GM18870 (cell line): ENCODE results near the gene EXTL1.

ENCODE experiments used
- ATAC-seq: cut with Tn5 transposase; IDR thresholded peaks from one replicate; pipeline ENCODE4 v1.9.1; 2021; ENCODE audit warnings: moderate library complexity; ENCODE audit not compliant: unreplicated experiment

Gene EXTL1

GRCh38 chr1:25997828-25998761 is 23.5 kb upstream of the EXTL1 start, which contains the start of gene PAFAH2:
PAFAH2 (minus strand) TSS chr1:25998063; CDS start chr1:25990816, 7,247 bp downstream.
- peak; percentile 92 for ATAC-seq

GRCh38 chr1:25999041-25999800 is 22.4 kb upstream of the EXTL1 start:
- no peak for ATAC-seq

- no peak for ATAC-seq
These were observed 18.3 kb upstream of the EXTL1 start for GRCh38 chr1:26003262-26003661.

- no peak for ATAC-seq
These were observed 17.8 kb upstream of the EXTL1 start for GRCh38 chr1:26003756-26004155.

- no peak for ATAC-seq
These were observed 16.0 kb upstream of the EXTL1 start for GRCh38 chr1:26005434-26006105.

- no peak for ATAC-seq
These were observed 14.9 kb upstream of the EXTL1 start for GRCh38 chr1:26006710-26007109.

GRCh38 chr1:26009796-26010447 is 11.7 kb upstream of the EXTL1 start:
- no peak for ATAC-seq

- no peak for ATAC-seq
These were observed 10.8 kb upstream of the EXTL1 start for GRCh38 chr1:26010825-26011224.

GRCh38 chr1:26012864-26013263 is 8.7 kb upstream of the EXTL1 start:
- ATAC-seq: no peak

- no peak for ATAC-seq
These were observed 7.4 kb upstream of the EXTL1 start for GRCh38 chr1:26014179-26014578.

GRCh38 chr1:26015358-26015757 is 6.2 kb upstream of the EXTL1 start:
- no peak for ATAC-seq

- no peak for ATAC-seq
These were observed 5.2 kb upstream of the EXTL1 start for GRCh38 chr1:26016258-26016952.

GRCh38 chr1:26016953-26017545 is 4.5 kb upstream of the EXTL1 start:
- no peak for ATAC-seq

GRCh38 chr1:26017606-26018005 is 4.0 kb upstream of the EXTL1 start:
- no peak for ATAC-seq

- no peak for ATAC-seq
These were observed 1.8 kb upstream of the EXTL1 start for GRCh38 chr1:26019641-26020315.

- ATAC-seq: no peak
These were observed 1.2 kb upstream of the EXTL1 start for GRCh38 chr1:26020330-26020768.

- ATAC-seq: no peak
These were observed 481 bp upstream of the EXTL1 start for GRCh38 chr1:26020941-26021646.

- ATAC-seq: no peak
These were observed 817 bp downstream of the EXTL1 start for GRCh38 chr1:26022404-26022779.

- no peak for ATAC-seq
These were observed 1.4 kb downstream of the EXTL1 start for GRCh38 chr1:26023009-26023408.
